Thyroid gland (tissue), 4 donors: ENCODE measurements around the gene ADIG.
A peak's percentile ranks its signal among the peaks of the same experiment; 100 is the strongest.

Experiments used
- CTCF ChIP-seq, 6 experiments: fragments of 200-600 bp in 3 of 6; fragments of 450-650 bp in 3 of 6; sonication (generic) in 3 of 6; IDR thresholded peaks; one replicate each; pipeline ENCODE4 v1.5.1; 2016 to 2019; ENCODE audit warnings: antibody characterized with exemption in 6 of 6, mild to moderate bottlenecking in 2 of 6, inconsistent platforms in 1 of 6, moderate library complexity in 1 of 6
- POLR2A ChIP-seq, 2 donors: fragments of 450-650 bp; IDR thresholded peaks; one replicate each; pipeline ENCODE4 v1.6.1; 2017; ENCODE audit warnings: antibody characterized with exemption in 2 of 2, mild to moderate bottlenecking in 2 of 2, moderate library complexity in 1 of 2

GRCh38 chr20:38633577-38634093 is 52.6 kb downstream of the ADIG start:
- peak; percentile 55 to 96 (median 63) for TF ChIP-seq CTCF (IDR thresholded peaks at IDR 0.05)
- no peak for TF ChIP-seq POLR2A (IDR thresholded peaks at IDR 0.05)
